Effector memory CD8-positive, alpha-beta T cell (primary cell): ENCODE measurements around the gene NPEPL1.

Experiments used
- ATAC-seq: fragments of 150-1000 bp; cut with Tn5 transposase; replicated peaks from 2 replicates; pipeline ENCODE4 v1.10.0; 2021; ENCODE audit warnings: mild to moderate bottlenecking, moderate library complexity
- DNase-seq, 3 experiments: peaks; one replicate each; pipeline ENCODE4 v3.0.0; 2021
- H3K27ac Mint-ChIP-seq, 2 donors: one replicate each; pipeline ENCODE4 v1.8.0; 2022; ENCODE audit warnings: mild to moderate bottlenecking in 2 of 2, mixed read lengths in 2 of 2, moderate library complexity in 2 of 2
- H3K27me3 Mint-ChIP-seq, 2 donors: one replicate each; pipeline ENCODE4 v1.8.0; 2022; ENCODE audit warnings: mixed read lengths in 2 of 2
- H3K36me3 Mint-ChIP-seq: one replicate; pipeline ENCODE4 v1.8.0; 2022; ENCODE audit warnings: mild to moderate bottlenecking, moderate library complexity, mixed read lengths; ENCODE audit not compliant: insufficient read depth
- H3K4me1 Mint-ChIP-seq, 2 donors: one replicate each; pipeline ENCODE4 v1.8.0; 2022; ENCODE audit warnings: low read depth in 2 of 2, mixed read lengths in 2 of 2
- H3K4me3 Mint-ChIP-seq, 2 donors: one replicate each; pipeline ENCODE4 v1.8.0; 2022; ENCODE audit warnings: mild to moderate bottlenecking in 2 of 2, mixed read lengths in 2 of 2, moderate library complexity in 2 of 2
- H3K9me3 Mint-ChIP-seq, 2 donors: one replicate each; pipeline ENCODE4 v1.8.0; 2022; ENCODE audit warnings: mixed read lengths in 2 of 2

The NPEPL1 gene

GRCh38 chr20:58712151-58712791, 19.7 kb downstream of the NPEPL1 start:
- Mint-ChIP-seq H3K36me3 (peaks cover 3% of the 10 kb centered on the region), H3K4me1 (peaks cover 2 to 4% of the 10 kb centered on the region in 2 donors), H3K27ac (peak overlapping the region in 1 of 2 donors; percentile 6), H3K27me3 (no peaks in the 10 kb centered on the region), H3K4me3 (no peak overlapping the region), H3K9me3 (no peaks in the 10 kb centered on the region)
- peak in 1 of 3 experiments; percentile 0 for DNase-seq
- no peak for ATAC-seq

DNA sequence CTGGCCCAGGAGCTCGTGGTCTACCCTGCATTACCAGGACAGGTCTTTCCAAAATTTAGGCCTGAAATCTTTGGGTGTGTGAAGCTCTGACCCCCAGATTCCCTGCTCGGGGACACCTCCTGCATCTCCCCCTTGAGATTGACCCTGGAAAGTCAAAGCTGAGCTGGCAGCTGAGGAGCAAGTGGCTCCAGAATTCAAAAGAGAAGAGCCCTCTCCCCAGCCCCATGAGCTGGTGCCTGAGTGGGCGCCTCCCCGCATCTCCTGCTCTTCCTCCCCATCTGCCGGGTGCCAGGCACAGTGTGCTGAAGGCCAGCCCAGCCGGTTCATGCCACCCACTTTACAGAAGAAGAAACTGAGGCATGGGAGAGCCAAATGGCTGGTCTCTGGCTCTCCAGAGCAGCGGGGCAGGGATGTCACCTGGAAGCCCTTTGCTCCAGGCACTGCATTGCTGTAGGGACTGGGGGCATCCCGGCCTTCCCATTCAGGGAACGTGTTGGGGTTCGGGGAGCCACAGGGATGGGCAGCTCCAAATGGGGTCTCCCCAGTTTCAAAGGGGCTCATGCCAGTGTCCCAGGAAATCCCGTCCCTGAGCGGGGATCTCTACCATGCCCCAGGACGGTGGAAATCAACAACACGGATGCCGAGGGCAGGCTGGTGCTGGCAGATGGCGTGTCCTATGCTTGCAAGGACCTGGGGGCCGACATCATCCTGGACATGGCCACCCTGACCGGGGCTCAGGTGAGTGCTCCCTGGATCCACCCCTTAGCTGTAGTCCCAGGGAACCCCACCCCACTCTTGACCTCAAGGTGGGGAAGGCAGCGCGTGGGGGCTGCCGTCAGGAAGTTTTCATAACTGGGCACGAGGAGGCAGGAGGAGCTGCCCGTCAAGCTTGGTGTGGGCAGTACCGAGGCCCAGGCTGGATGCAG, 20.5 kb downstream of the NPEPL1 start:
- Mint-ChIP-seq H3K36me3 (peaks cover 3% of the 10 kb centered on the region), H3K9me3 (no peaks in the 10 kb centered on the region), H3K4me3 (no peak overlapping the region), H3K27ac (no peak overlapping the region), H3K4me1 (peaks cover 2 to 4% of the 10 kb centered on the region in 2 donors), H3K27me3 (no peaks in the 10 kb centered on the region)
- DNase-seq = peak in 1 of 3 experiments; percentile 0
- no peak for ATAC-seq

- no peaks in the 10 kb centered on the region for H3K9me3 Mint-ChIP-seq
- H3K27me3 Mint-ChIP-seq = no peaks in the 10 kb centered on the region
- H3K4me3 Mint-ChIP-seq = no peak overlapping the region
- no peak overlapping the region for H3K27ac Mint-ChIP-seq
- ATAC-seq (no peak), DNase-seq (peak in 1 of 3 experiments; percentile 0)
- H3K4me1 Mint-ChIP-seq = peaks cover 2 to 4% of the 10 kb centered on the region in 2 donors
- peaks cover 3% of the 10 kb centered on the region for H3K36me3 Mint-ChIP-seq
Measured at GRCh38 chr20:58713801-58714339, 21.3 kb downstream of the NPEPL1 start.

DNA sequence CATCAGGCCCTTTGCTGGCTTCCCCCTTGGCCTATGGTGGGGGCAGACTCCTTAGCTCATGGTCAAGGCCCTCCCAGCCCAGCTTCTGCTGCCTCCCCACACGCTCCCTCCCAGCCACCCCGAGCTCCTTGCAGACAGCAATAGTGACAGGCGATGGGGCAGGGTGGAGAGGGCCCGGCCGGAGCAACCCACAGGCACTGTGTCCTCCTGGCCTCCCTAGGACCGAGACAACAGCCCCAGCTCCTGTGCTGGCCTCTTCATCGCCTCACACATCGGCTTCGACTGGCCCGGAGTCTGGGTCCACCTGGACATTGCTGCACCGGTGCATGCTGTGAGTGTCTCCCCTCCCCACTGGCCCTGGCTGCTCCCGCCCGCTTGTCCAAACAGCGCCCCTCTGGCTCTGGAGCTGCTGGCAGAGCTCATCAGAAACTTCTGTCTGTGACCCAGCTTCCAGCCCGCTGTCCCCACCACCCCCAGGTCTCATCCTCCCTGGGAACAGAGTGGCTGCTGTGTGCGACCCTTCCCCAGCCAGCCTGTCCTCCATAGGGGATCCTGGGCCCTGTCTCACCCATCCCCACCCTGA, 21.8 kb downstream of the NPEPL1 start:
- H3K4me3 Mint-ChIP-seq = no peak overlapping the region
- no peak for ATAC-seq
- DNase-seq = peak in 1 of 3 experiments; percentile 0
- H3K36me3 Mint-ChIP-seq = peaks cover 3% of the 10 kb centered on the region
- no peak overlapping the region for H3K27ac Mint-ChIP-seq
- H3K9me3 Mint-ChIP-seq = no peaks in the 10 kb centered on the region
- peaks cover 0 to 2% of the 10 kb centered on the region in 2 donors for H3K4me1 Mint-ChIP-seq
- no peaks in the 10 kb centered on the region for H3K27me3 Mint-ChIP-seq

- Mint-ChIP-seq H3K4me1 (peaks cover 0 to 2% of the 10 kb centered on the region in 2 donors), H3K27ac (no peak overlapping the region), H3K36me3 (peaks cover 3% of the 10 kb centered on the region), H3K4me3 (no peak overlapping the region), H3K9me3 (no peaks in the 10 kb centered on the region), H3K27me3 (no peaks in the 10 kb centered on the region)
- DNase-seq (peak in 1 of 3 experiments; percentile 0), ATAC-seq (no peak)
Measured at GRCh38 chr20:58714923-58715351, 22.3 kb downstream of the NPEPL1 start.

- Mint-ChIP-seq H3K4me3 (no peak overlapping the region), H3K27me3 (peaks cover under 1 to 2% of the 10 kb centered on the region in 2 donors), H3K9me3 (no peaks in the 10 kb centered on the region), H3K27ac (no peak overlapping the region), H3K4me1 (peaks cover 0 to 2% of the 10 kb centered on the region in 2 donors), H3K36me3 (peaks cover 3% of the 10 kb centered on the region)
- ATAC-seq (no peak), DNase-seq (no peak)
Measured at GRCh38 chr20:58715391-58715800, 22.8 kb downstream of the NPEPL1 start.

GRCh38 chr20:58715801-58716475, 23.3 kb downstream of the NPEPL1 start:
- ATAC-seq = no peak
- H3K4me1 Mint-ChIP-seq = peaks cover 0 to 2% of the 10 kb centered on the region in 2 donors
- no peaks in the 10 kb centered on the region for H3K9me3 Mint-ChIP-seq
- no peak overlapping the region for H3K4me3 Mint-ChIP-seq
- DNase-seq = peak in 1 of 3 experiments; percentile 0
- peaks cover 5 to 7% of the 10 kb centered on the region in 2 donors for H3K27me3 Mint-ChIP-seq
- no peak overlapping the region for H3K27ac Mint-ChIP-seq
- H3K36me3 Mint-ChIP-seq = peaks cover 3% of the 10 kb centered on the region

GRCh38 chr20:58716476-58717277, 24.1 kb downstream of the NPEPL1 start:
- no peak overlapping the region for H3K4me3 Mint-ChIP-seq
- DNase-seq (peak in 1 of 3 experiments; percentile 0), ATAC-seq (no peak)
- peaks cover 3% of the 10 kb centered on the region for H3K36me3 Mint-ChIP-seq
- peaks cover 12 to 15% of the 10 kb centered on the region in 2 donors for H3K27me3 Mint-ChIP-seq
- H3K9me3 Mint-ChIP-seq = no peaks in the 10 kb centered on the region
- H3K4me1 Mint-ChIP-seq = peaks cover 0 to 2% of the 10 kb centered on the region in 2 donors
- no peak overlapping the region for H3K27ac Mint-ChIP-seq

GRCh38 chr20:58717278-58718091, 24.9 kb downstream of the NPEPL1 start:
- H3K4me3 Mint-ChIP-seq = no peak overlapping the region
- H3K27ac Mint-ChIP-seq = no peak overlapping the region
- H3K27me3 Mint-ChIP-seq = peaks cover 18 to 23% of the 10 kb centered on the region in 2 donors
- peaks cover 3% of the 10 kb centered on the region for H3K36me3 Mint-ChIP-seq
- H3K4me1 Mint-ChIP-seq = peaks cover 0 to 2% of the 10 kb centered on the region in 2 donors
- ATAC-seq (no peak), DNase-seq (peak in 1 of 3 experiments; percentile 0)
- no peaks in the 10 kb centered on the region for H3K9me3 Mint-ChIP-seq

DNA sequence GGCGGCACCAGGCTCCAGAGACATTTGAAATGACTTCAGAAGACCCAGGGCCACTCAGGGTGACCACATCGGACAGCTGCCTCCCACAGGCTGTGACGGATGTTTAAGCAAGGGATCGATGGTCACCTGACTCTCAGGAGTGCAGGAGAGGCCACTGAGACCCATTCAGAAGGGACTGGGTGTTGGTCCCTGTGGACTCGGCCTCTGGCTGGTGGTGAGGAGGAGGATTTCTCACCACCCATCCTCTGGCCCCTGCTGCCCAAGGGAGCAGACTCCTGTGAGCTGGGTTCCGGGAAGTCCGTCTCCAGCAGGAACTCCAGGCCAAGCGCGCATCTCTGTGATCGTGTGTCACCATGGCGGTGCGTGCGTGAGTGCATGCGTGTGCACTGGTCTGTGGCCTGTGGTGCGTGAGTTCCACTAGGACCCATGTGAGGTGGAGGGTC, 25.5 kb downstream of the NPEPL1 start:
- H3K27ac Mint-ChIP-seq = no peak overlapping the region
- peaks cover 25 to 29% of the 10 kb centered on the region in 2 donors for H3K27me3 Mint-ChIP-seq
- H3K36me3 Mint-ChIP-seq = peaks cover 3% of the 10 kb centered on the region
- DNase-seq = no peak
- peaks cover 0 to 2% of the 10 kb centered on the region in 2 donors for H3K4me1 Mint-ChIP-seq
- H3K4me3 Mint-ChIP-seq = no peak overlapping the region
- no peaks in the 10 kb centered on the region for H3K9me3 Mint-ChIP-seq
- no peak for ATAC-seq

- H3K36me3 Mint-ChIP-seq = peaks cover 3% of the 10 kb centered on the region
- DNase-seq = no peak
- H3K27me3 Mint-ChIP-seq = peaks cover 31 to 35% of the 10 kb centered on the region in 2 donors
- ATAC-seq = no peak
- no peak overlapping the region for H3K4me3 Mint-ChIP-seq
- peaks cover 0 to 2% of the 10 kb centered on the region in 2 donors for H3K4me1 Mint-ChIP-seq
- H3K27ac Mint-ChIP-seq = no peak overlapping the region
- no peaks in the 10 kb centered on the region for H3K9me3 Mint-ChIP-seq
Measured at GRCh38 chr20:58718729-58719128, 26.1 kb downstream of the NPEPL1 start.
